ENCODE data around the gene BABAM2. TPM values are rescaled to one million over a fixed set of nuclear protein-coding genes. Genes with fewer than 3 reads are reported as not detected.
"Not testable (repeated sequence)": the region's sequence is repeated elsewhere in the genome, so short reads cannot be mapped to it uniquely, and the experiment has no call there.

The BABAM2 gene
- 10 to 100 TPM; 45.2 to 53.2 TPM for total RNA-seq

DNA sequence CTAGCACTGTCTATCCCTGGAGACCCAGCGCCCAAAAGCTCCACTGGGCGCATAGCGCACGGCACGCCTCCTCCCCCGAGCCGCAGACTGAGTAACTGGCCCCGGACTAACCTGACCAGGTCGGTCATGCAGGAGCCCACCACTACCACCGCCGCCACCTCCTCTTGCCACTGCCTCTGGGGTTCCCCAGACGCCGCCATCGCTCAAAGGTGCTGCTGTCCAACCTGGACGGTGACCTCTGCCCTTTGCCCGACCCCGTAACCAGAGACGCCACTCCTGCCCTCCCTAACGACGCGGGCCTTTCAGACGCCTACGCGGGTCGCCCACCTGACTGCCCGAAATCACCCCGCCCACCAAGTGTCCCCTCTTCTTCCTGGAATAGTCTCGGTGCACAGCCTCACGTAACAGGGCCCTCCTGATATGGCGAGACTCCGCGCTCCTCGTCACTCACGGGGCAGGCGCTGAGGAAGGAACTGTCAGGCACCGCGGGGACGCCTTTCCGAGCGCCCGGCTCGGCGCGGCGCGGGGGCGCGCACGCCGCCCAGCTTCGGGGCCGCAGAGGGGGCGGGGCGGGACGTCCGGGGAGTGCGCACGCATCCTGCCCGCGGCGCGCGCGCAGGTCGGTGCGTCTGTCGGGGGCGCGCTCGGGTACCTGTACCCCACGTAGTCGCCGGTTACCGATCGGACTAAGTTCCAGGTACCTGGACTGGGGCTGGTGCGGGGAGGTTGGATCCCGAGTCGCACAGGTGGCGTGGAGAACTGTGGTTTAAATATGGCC lies at the start of gene BABAM2, which contains the start of gene RBKS:
TSS of gene BABAM2 (plus strand) at position 584 of the 778 bp plus-strand sequence. CDS start 3,828 bp downstream, outside the sequence.
TSS of gene RBKS (minus strand) at position 242 of the 778 bp plus-strand sequence. CDS start at position 200, 42 bp downstream.
- Mint-ChIP-seq H3K4me1 (peaks cover 52% of the 10 kb centered on the region), H3K27ac (peak within 1 kb of the TSS; percentile 99), H3K9me3 (peaks cover 2% of the 10 kb centered on the region), H3K36me3 (peaks cover 38% of the 10 kb centered on the region), H3K27me3 (peaks cover 5% of the 10 kb centered on the region), H3K4me3 (peak within 1 kb of the TSS; percentile 97)
- DNase-seq: peak; percentile 93

DNA sequence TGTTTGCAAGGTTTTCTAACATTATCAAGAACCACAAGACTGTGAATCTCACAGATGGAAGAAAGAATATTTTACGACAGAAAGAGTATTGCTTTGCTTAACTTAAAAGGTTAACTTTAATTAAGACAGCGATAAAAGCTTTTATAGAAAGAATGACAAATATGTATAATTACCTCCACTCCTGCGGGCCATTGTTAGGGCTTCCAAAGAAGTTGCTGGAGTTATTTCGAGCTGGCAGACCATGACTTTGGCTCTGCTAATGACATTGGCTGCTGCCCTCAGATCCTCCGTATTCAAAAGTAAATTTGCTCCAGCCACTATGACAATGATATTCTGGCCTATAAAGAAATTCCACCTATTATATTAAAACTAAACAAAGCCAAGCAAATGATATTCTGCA lies 47.6 kb upstream of the BABAM2 start:
- no peak for DNase-seq
- Mint-ChIP-seq H3K4me1 (no peaks in the 10 kb centered on the region), H3K27me3 (no peaks in the 10 kb centered on the region), H3K9me3 (no peaks in the 10 kb centered on the region), H3K36me3 (no peaks in the 10 kb centered on the region), H3K27ac (no peak overlapping the region), H3K4me3 (no peak overlapping the region)

DNA sequence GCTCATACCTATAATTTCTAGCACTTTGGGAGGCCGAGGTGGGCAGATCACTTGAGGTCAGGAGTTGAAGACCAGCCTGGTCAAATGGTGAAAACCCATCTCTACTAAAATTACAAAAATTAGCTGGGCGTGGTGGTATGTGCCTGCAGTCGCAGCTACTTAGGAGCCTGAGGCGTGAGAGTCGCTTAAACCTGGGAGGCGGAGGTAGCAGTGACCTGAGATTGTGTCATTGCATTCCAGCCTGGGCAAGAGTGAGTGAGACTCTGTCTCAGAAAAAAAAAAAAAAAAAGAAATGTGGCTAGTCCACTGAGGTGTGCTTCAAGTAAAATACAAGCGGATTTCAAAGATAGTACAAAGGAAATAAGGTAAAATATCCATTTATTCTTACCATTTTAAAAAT lies 46.5 kb upstream of the BABAM2 start:
- no peak for DNase-seq
- H3K27ac Mint-ChIP-seq: no peak overlapping the region
- no peaks in the 10 kb centered on the region for H3K9me3 Mint-ChIP-seq
- peaks cover 2% of the 10 kb centered on the region for H3K36me3 Mint-ChIP-seq
- no peaks in the 10 kb centered on the region for H3K27me3 Mint-ChIP-seq
- no peaks in the 10 kb centered on the region for H3K4me1 Mint-ChIP-seq
- no peak overlapping the region for H3K4me3 Mint-ChIP-seq

DNA sequence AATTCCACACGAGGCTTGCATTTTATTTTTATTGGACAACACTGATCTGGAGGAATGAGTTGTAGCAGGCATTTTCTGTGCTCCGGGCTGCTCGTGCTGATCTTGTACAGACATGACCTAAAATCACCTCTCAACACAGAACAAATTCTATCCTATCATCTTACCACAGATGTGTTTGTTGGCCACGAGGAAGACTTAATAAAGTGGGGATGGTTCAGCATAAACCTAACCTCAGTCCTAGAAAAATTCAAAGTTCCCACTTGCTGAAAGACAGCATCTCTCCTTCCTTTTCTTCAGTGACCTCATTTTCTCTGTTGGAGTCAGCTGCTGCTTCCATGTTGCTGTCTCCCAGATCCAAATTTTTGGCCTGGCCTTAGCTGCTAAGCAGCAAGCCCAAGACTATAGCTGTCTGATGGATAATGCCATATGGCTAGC lies 45.7 kb upstream of the BABAM2 start:
- no peak for DNase-seq
- Mint-ChIP-seq H3K27ac (no peak overlapping the region), H3K27me3 (no peaks in the 10 kb centered on the region), H3K4me1 (no peaks in the 10 kb centered on the region), H3K4me3 (no peak overlapping the region), H3K9me3 (no peaks in the 10 kb centered on the region), H3K36me3 (peaks cover 2% of the 10 kb centered on the region)

DNA sequence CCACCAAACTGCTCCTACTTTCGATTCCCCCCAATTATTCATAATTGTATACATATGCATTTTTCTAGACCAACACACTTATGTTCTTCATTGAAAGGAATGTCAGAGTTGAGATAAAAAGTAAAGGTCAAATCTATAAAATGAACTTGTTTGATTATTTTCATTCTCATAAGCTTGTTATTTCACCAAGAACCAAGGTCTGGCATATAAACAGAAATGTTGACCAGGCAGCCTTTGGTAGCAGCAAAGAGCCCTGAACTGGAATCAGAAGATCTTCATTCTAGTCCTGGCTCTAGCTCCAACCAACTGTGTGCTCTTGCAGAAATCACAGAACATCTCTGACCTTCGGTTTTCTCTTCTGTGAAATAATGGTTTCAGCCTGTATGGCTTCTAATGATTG lies 43.2 kb upstream of the BABAM2 start:
- Mint-ChIP-seq H3K36me3 (peaks cover 3% of the 10 kb centered on the region), H3K4me3 (no peak overlapping the region), H3K27me3 (no peaks in the 10 kb centered on the region), H3K4me1 (no peaks in the 10 kb centered on the region), H3K27ac (no peak overlapping the region), H3K9me3 (no peaks in the 10 kb centered on the region)
- DNase-seq: no peak

DNA sequence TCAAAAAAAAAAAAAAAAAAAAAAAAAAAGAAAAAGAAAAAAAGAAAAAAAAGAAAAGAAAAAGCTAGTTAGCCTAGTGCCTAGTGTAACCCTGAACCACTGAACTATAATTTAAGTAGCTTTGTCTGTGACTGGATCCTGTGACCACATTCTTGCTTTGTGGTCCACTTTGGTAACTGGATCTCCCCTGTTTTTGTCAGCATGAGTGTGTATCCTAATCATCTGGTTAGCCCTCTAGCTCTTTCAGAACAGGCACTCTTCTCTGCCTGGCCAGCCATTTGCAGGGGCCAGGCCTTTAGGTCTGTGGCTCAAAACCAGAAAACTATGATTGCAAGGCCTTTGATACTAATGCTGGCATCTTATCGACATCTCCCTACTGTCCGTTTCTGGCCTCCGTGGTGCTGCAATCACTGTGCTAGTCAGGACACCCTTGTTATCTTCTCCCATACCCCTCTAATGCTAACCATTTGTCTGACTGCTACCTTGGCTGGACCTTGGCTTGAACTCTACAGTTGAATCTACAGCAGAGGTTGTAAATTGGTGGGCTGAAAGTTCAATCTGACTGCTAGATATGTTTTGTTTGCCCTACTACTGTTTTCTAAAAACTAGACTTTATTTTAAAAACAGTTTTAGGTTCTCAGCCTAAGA lies 40.8 kb upstream of the BABAM2 start:
- Mint-ChIP-seq H3K36me3 (peaks cover 3% of the 10 kb centered on the region), H3K27me3 (no peaks in the 10 kb centered on the region), H3K4me1 (no peaks in the 10 kb centered on the region), H3K9me3 (no peaks in the 10 kb centered on the region), H3K4me3 (no peak overlapping the region), H3K27ac (no peak overlapping the region)
- DNase-seq: no peak

DNA sequence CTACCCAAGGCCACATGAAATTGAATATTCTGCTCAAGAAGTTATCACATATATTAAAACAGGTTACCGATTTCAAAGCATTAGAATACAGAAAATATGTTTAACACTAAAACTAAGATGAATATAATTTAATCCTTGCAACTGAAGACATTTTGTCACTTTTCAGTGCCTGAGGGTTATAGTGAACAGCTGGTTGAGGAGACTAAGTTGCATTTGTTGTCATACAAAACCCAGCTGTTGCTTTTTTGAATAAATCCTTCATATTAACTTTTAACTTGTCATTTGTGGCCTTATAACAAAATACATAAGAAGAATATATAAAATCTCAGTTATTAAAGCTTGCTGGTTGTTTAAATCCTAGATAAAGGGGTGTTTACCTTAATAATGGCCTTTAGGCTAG lies 37.8 kb upstream of the BABAM2 start:
- Mint-ChIP-seq H3K27ac (no peak overlapping the region), H3K27me3 (no peaks in the 10 kb centered on the region), H3K4me1 (peaks cover 6% of the 10 kb centered on the region), H3K9me3 (peaks cover 3% of the 10 kb centered on the region), H3K36me3 (peaks cover 5% of the 10 kb centered on the region), H3K4me3 (no peak overlapping the region)
- no peak for DNase-seq

DNA sequence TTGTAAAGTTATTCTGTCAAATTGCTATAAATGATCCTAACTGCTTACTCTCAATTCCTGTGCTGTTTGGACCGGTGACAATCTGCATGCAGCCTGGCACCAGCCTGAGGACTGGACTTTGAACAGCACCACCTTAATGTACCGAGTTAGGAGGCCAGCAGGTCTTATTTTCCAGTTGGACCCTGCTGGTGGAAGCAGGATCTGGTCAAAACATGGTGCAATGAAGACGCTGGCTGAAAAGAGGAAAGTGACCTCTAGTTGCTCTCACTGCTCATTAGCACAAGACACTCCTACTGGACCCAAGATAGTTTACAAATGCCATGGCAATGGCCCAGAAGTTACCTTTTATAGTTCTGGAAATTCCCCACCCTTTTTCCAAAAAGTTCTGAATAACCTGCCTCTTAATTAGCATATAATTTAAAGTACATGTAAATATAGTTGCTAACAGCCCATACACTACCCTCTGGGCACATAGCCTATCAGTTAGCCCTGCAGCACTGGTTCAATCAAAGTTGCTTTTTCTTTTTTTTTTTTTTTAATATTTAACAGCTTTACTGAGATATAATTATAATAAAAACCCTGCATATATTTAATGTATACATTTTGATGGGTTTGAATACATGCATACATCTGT lies 36.2 kb upstream of the BABAM2 start:
- Mint-ChIP-seq H3K27me3 (no peaks in the 10 kb centered on the region), H3K27ac (no peak overlapping the region), H3K9me3 (peaks cover 8% of the 10 kb centered on the region), H3K4me3 (no peak overlapping the region), H3K36me3 (peaks cover 8% of the 10 kb centered on the region), H3K4me1 (peaks cover 6% of the 10 kb centered on the region)
- DNase-seq: no peak

DNA sequence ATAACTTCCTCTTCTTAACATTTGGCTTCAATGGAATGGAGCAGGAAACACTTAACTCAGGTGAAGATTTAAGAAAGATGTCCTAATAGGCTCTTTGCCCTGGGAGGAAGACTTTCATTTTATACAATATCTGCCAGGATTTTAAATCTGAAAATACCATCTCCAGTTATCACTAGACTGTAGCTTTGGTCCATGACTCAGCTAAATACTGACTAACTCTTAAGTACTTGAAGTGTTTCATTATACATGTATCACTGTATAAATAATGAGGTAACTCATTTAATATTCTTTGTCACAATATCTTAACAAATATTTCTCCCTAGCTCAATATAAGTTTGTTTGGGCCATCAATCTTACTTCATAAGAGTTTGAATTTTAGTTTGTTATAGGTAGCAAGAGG lies 35.1 kb upstream of the BABAM2 start:
- peaks cover 7% of the 10 kb centered on the region for H3K36me3 Mint-ChIP-seq
- no peaks in the 10 kb centered on the region for H3K27me3 Mint-ChIP-seq
- DNase-seq: no peak
- peaks cover 6% of the 10 kb centered on the region for H3K4me1 Mint-ChIP-seq
- H3K9me3 Mint-ChIP-seq: peaks cover 8% of the 10 kb centered on the region
- H3K27ac Mint-ChIP-seq: no peak overlapping the region
- H3K4me3 Mint-ChIP-seq: no peak overlapping the region

DNA sequence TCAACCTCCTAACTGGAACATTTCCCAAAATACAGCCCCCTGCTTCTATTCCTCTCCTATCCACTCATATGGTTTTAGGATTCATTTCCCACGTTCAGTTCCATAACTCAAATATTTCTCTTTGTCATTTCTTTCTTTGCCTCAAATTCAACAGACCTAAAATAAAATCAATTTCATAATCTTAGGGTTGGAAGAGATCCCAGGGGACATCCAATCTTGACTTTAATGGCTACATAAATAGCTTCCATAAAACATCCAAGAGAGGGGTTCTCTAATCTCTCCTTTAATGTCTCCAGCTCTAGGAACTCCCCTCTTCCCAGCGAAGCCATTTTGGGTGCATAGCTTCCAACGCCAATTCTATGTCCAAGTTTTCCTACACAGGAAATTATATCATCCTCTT lies 34.1 kb upstream of the BABAM2 start:
- no peak overlapping the region for H3K27ac Mint-ChIP-seq
- peaks cover 8% of the 10 kb centered on the region for H3K9me3 Mint-ChIP-seq
- H3K4me3 Mint-ChIP-seq: no peak overlapping the region
- DNase-seq: no peak
- peaks cover 7% of the 10 kb centered on the region for H3K36me3 Mint-ChIP-seq
- peaks cover 6% of the 10 kb centered on the region for H3K4me1 Mint-ChIP-seq
- no peaks in the 10 kb centered on the region for H3K27me3 Mint-ChIP-seq

DNA sequence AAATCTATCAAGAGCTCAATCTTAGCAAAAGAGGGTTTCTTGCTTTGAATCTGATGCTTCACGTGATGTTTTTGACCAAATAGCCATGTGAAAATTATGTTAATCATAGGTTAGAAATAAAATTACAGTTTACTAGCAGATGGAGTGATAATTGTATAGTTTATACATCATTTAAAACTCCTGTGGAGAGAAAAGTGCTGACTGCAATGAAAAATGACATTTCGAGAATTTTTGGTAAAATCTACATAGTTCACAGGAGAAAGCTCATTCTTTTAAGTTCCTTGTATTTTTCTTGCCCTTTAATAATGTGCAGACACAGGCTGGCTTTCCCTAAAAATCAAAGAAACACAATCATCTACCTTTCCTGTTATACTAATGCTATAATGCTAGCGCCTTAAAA lies 33.6 kb upstream of the BABAM2 start:
- Mint-ChIP-seq H3K4me1 (peaks cover 6% of the 10 kb centered on the region), H3K36me3 (peaks cover 7% of the 10 kb centered on the region), H3K27ac (no peak overlapping the region)

DNA sequence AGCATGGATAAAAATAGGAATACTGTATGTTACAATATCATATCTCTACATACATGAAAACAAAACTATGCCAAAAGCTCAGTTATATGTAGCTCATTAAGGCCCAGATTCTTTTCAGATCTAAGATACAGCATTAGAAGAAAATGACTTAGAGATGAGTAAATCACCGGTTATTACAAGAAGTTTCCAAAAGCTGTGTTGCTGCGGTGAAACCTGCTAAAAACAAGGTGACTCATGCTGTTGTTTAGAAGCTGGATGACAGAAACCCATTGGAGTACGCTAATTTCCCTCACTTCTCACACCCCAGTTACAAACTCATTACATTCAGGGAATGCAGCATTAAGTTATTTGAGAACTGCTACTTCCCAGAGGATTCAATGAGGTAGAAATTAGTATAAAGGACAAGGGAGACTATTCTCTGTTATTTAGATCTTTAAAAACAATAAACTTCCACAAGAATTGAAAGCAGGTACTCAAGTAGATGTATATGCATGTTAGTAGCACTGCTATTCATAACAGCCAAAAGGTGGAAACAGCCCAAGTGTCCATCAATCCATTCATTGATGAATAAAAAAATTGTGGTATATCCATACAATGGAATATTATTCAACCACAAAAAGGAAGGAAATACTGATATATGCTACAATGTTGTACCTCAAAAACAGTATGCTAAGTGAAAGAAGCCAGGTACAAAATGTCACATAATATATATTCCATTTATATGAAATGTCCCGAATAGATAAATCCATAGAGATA lies 32.9 kb upstream of the BABAM2 start:
- no peak for DNase-seq
- peaks cover 6% of the 10 kb centered on the region for H3K4me1 Mint-ChIP-seq
- peaks cover 8% of the 10 kb centered on the region for H3K9me3 Mint-ChIP-seq
- H3K27ac Mint-ChIP-seq: no peak overlapping the region
- H3K36me3 Mint-ChIP-seq: peaks cover 7% of the 10 kb centered on the region
- no peaks in the 10 kb centered on the region for H3K27me3 Mint-ChIP-seq
- H3K4me3 Mint-ChIP-seq: no peak overlapping the region

More for the DNA sequence above, 33.6 kb upstream of the BABAM2 start:
- no peak overlapping the region for H3K4me3 Mint-ChIP-seq
- no peaks in the 10 kb centered on the region for H3K27me3 Mint-ChIP-seq
- H3K9me3 Mint-ChIP-seq: peaks cover 8% of the 10 kb centered on the region
- no peak for DNase-seq

DNA sequence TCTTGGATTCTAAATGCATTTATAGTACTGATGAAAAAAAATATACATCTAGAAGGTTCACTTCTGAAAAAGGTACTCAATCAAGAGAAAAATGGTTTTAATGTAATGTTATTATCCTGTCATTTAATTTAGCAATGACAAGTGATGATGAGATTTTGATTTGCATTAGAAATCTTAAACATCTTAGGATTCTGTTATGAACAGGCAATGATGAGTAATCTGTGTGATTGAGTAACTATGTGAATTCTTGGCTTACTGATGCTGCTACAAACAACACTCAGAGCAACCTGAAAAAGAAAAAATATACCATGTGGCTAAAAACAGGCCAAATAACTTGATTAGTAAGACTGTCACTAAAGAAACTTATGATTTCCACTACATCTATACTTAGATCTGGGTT lies 30.4 kb upstream of the BABAM2 start:
- Mint-ChIP-seq H3K27me3 (no peaks in the 10 kb centered on the region), H3K9me3 (peaks cover 8% of the 10 kb centered on the region), H3K36me3 (peaks cover 5% of the 10 kb centered on the region), H3K4me3 (no peak overlapping the region), H3K4me1 (peaks cover 6% of the 10 kb centered on the region), H3K27ac (no peak overlapping the region)
- DNase-seq: no peak

DNA sequence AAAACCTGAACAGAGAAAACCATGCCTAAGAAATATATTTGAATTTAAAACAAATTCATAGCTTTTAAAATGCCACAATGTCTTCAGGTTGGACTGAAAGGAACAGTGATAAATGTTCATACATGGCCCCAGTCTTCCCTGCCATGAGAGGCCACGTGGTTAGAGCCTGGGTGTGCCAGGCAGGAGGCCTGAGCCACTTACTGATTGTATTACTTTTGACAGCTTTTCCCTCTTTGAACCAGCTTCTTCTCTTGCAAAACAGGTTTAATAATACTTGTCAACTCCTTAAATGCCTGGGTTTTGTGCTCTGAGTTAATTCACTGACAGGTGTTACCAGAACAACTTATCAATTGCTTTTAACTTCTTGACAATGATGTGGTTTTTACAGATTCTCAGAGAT lies 27.4 kb upstream of the BABAM2 start:
- Mint-ChIP-seq H3K36me3 (peaks cover 3% of the 10 kb centered on the region), H3K27me3 (no peaks in the 10 kb centered on the region), H3K4me1 (peaks cover 3% of the 10 kb centered on the region), H3K4me3 (no peak overlapping the region), H3K9me3 (peaks cover 1% of the 10 kb centered on the region), H3K27ac (no peak overlapping the region)
- DNase-seq: no peak

DNA sequence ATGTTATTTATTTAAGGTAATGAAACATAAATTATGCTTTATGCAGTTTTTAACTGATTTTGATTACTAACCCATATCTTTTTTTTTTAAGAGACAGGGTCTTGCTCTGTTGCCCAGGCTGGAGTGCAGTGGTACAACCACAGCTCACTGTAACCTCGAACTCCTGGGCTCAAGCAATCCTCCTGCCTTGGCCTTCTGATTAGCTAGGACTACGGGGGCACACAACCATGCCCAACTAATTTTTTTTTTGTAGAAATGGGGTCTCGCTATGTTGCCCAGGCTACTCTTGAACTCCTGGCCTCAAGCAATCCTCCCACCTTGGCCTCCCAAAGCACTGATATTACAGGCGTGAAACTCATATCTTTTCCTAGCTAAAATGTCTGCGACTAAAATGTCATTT lies 26.6 kb upstream of the BABAM2 start:
- not testable (repeated sequence) for H3K4me3 Mint-ChIP-seq, H3K9me3 Mint-ChIP-seq, H3K27ac Mint-ChIP-seq, H3K36me3 Mint-ChIP-seq, DNase-seq, H3K27me3 Mint-ChIP-seq, H3K4me1 Mint-ChIP-seq

Data from activated naive CD8-positive, alpha-beta T cell treated with anti-CD3 and anti-CD28 coated beads for 36 hours (primary cell).